Measurements from ENCODE around the gene TRAPPC5.

The TRAPPC5 gene

GRCh38 chr19:7689165-7689564 lies 8.5 kb downstream of the TRAPPC5 start:
- H3K27me3 ChIP-seq (replicated peaks), result no peaks in the 10 kb centered on the region
- TF ChIP-seq, protein P1, sequence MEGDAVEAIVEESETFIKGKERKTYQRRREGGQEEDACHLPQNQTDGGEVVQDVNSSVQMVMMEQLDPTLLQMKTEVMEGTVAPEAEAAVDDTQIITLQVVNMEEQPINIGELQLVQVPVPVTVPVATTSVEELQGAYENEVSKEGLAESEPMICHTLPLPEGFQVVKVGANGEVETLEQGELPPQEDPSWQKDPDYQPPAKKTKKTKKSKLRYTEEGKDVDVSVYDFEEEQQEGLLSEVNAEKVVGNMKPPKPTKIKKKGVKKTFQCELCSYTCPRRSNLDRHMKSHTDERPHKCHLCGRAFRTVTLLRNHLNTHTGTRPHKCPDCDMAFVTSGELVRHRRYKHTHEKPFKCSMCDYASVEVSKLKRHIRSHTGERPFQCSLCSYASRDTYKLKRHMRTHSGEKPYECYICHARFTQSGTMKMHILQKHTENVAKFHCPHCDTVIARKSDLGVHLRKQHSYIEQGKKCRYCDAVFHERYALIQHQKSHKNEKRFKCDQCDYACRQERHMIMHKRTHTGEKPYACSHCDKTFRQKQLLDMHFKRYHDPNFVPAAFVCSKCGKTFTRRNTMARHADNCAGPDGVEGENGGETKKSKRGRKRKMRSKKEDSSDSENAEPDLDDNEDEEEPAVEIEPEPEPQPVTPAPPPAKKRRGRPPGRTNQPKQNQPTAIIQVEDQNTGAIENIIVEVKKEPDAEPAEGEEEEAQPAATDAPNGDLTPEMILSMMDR (IDR thresholded peaks at IDR 0.05; ENCODE audit: low read depth, low read length, missing control alignments), result no peak
- no peaks in the 10 kb centered on the region for H3K36me3 ChIP-seq (replicated peaks)
- in situ Hi-C loops (cut with HindIII; ENCODE audit: low pct_ligation_motif_present, low sequenced_read_pairs), result no loop called here
- no peak for DNase-seq
- no peak overlapping the region for H3K27ac ChIP-seq
- no peak overlapping the region for H3K4me3 ChIP-seq (ENCODE audit: low read depth, low read length)

GRCh38 chr19:7690779-7691258 lies 10.2 kb downstream of the TRAPPC5 start:
- DNase-seq, result no peak
- H3K27ac ChIP-seq, result no peak overlapping the region
- TF ChIP-seq, protein P1 (IDR thresholded peaks at IDR 0.05; ENCODE audit: low read depth, low read length, missing control alignments), result no peak
- no peaks in the 10 kb centered on the region for H3K27me3 ChIP-seq (replicated peaks)
- H3K36me3 ChIP-seq (replicated peaks), result no peaks in the 10 kb centered on the region
- H3K4me3 ChIP-seq (ENCODE audit: low read depth, low read length), result no peak overlapping the region
- in situ Hi-C loops (cut with HindIII; ENCODE audit: low pct_ligation_motif_present, low sequenced_read_pairs), result no loop called here

- no peak for DNase-seq
- in situ Hi-C loops (cut with HindIII; ENCODE audit: low pct_ligation_motif_present, low sequenced_read_pairs), result no loop called here
- TF ChIP-seq, protein P1 (IDR thresholded peaks at IDR 0.05; ENCODE audit: low read depth, low read length, missing control alignments), result no peak
- Histone ChIP-seq H3K27me3 (replicated peaks) (no peaks in the 10 kb centered on the region), H3K36me3 (replicated peaks) (no peaks in the 10 kb centered on the region), H3K4me3 (ENCODE audit: low read depth, low read length) (no peak overlapping the region), H3K27ac (no peak overlapping the region)
These were observed 10.9 kb downstream of the TRAPPC5 start for GRCh38 chr19:7691497-7691896.

DNA sequence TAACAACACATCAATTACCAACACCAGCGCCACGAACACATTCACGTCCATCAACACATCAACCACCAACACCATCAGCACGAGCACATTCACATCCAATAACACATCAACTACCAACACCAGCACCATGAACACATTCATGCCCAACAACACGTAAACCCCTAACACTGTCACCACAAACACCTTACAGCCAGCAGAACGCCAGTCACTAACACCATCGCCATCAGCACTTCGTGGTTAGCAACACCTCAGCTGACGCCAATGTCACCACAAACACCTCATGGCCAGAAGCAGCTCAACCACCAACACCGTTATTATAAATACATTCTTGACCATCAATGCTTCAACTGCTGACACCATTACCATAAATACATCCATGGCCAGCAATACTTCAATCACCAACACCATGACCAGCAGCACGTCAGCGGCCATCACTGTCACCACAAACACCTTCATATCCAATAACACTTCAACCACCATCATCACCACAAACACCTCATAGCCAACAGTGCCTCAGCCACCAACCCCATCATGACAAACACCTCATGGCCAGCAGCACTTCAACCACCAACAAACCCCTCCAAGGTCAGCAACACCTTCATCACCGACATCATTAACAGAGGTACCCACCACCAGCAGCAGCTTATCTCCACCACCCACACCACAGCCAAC lies 11.9 kb downstream of the TRAPPC5 start:
- no peak for DNase-seq
- in situ Hi-C loops (cut with HindIII; ENCODE audit: low pct_ligation_motif_present, low sequenced_read_pairs), result no loop called here
- Histone ChIP-seq H3K27me3 (replicated peaks) (no peaks in the 10 kb centered on the region), H3K36me3 (replicated peaks) (no peaks in the 10 kb centered on the region), H3K27ac (no peak overlapping the region), H3K4me3 (ENCODE audit: low read depth, low read length) (no peak overlapping the region)
- TF ChIP-seq, protein P1 (IDR thresholded peaks at IDR 0.05; ENCODE audit: low read depth, low read length, missing control alignments), result no peak

GRCh38 chr19:7694499-7694898 lies 13.9 kb downstream of the TRAPPC5 start:
- Histone ChIP-seq H3K27ac (no peak overlapping the region), H3K4me3 (ENCODE audit: low read depth, low read length) (no peak overlapping the region), H3K36me3 (replicated peaks) (no peaks in the 10 kb centered on the region), H3K27me3 (replicated peaks) (no peaks in the 10 kb centered on the region)
- in situ Hi-C loops (cut with HindIII; ENCODE audit: low pct_ligation_motif_present, low sequenced_read_pairs), result no loop called here
- no peak for DNase-seq
- TF ChIP-seq, protein P1 (IDR thresholded peaks at IDR 0.05; ENCODE audit: low read depth, low read length, missing control alignments), result no peak

Data from brain microvascular endothelial cell (primary cell).